Common myeloid progenitor, CD34-positive (primary cell): Measurements from ENCODE around the gene BOLA2.
"Not testable (repeated sequence)": the region's sequence is repeated elsewhere in the genome, so short reads cannot be mapped to it uniquely, and the experiment has no call there.

Experiments
- CTCF ChIA-PET: fragments of 350-600 bp; sonication (Branson Sonifier 250); formaldehyde crosslinking; loops from one replicate; lab custom pipeline; 2021; ENCODE audit warnings: antibody characterized with exemption; lab: Charles Lee
- POLR2A ChIA-PET: fragments of 350-600 bp; sonication (Branson Sonifier 250); formaldehyde crosslinking; loops from one replicate; lab custom pipeline; 2021; ENCODE audit warnings: antibody characterized with exemption; lab: Charles Lee
- DNase-seq, 3 donors: peaks; one replicate each; pipeline versions ENCODE4 v3.0.0 to v3.0.0-alpha.2; 2013
- H3K27ac ChIP-seq, 2 experiments: 1 replicate in 1 of 2; 2 replicates in 1 of 2; pipeline ENCODE4 v1.7.0; 2013; ENCODE audit warnings: inconsistent platforms in 2 of 2, low read length in 2 of 2, mild to moderate bottlenecking in 2 of 2, low read depth in 1 of 2, moderate library complexity in 1 of 2; ENCODE audit not compliant: severe bottlenecking in 2 of 2, insufficient read depth in 1 of 2, poor library complexity in 1 of 2
- H3K27me3 ChIP-seq, 5 experiments: replicated peaks in 2 of 5; 1 replicate in 3 of 5; 2 replicates in 2 of 5; pipeline versions ENCODE4 v1.6.1 to v1.7.0; 2013; ENCODE audit warnings: low read length in 4 of 5, mild to moderate bottlenecking in 2 of 5, moderate library complexity in 2 of 5, inconsistent platforms in 1 of 5; ENCODE audit not compliant: insufficient read depth in 5 of 5, control insufficient read depth in 4 of 5
- H3K36me3 ChIP-seq, 4 experiments: 1 replicate in 2 of 4; 2 replicates in 2 of 4; pipeline versions ENCODE4 v1.6.1 to v1.7.0; 2013; ENCODE audit warnings: low read length in 3 of 4, control low read depth in 1 of 4, mild to moderate bottlenecking in 1 of 4; ENCODE audit not compliant: control insufficient read depth in 4 of 4, insufficient read depth in 4 of 4
- H3K4me1 ChIP-seq, 4 experiments: 1 replicate in 3 of 4; 2 replicates in 1 of 4; pipeline versions ENCODE4 v1.6.1 to v1.7.1; 2013; ENCODE audit warnings: low read length in 3 of 4, mild to moderate bottlenecking in 3 of 4, control low read depth in 1 of 4, inconsistent platforms in 1 of 4, moderate library complexity in 1 of 4; ENCODE audit not compliant: control insufficient read depth in 4 of 4, insufficient read depth in 4 of 4; ENCODE audit errors: control extremely low read depth in 1 of 4
- H3K4me3 ChIP-seq, 7 experiments: 1 replicate in 4 of 7; 2 replicates in 3 of 7; pipeline versions ENCODE4 v1.5.1 to v1.7.0; 2013; ENCODE audit warnings: mild to moderate bottlenecking in 7 of 7, low read length in 6 of 7, moderate library complexity in 6 of 7, inconsistent platforms in 2 of 7, low read depth in 2 of 7, control low read depth in 1 of 7; ENCODE audit not compliant: insufficient read depth in 4 of 7, control insufficient read depth in 1 of 7; ENCODE audit errors: extremely low read depth in 1 of 7
- H3K9me3 ChIP-seq, 5 experiments: 1 replicate in 4 of 5; 2 replicates in 1 of 5; pipeline versions ENCODE4 v1.6.1 to v1.7.1; 2013; ENCODE audit warnings: low read length in 4 of 5, mild to moderate bottlenecking in 2 of 5, inconsistent platforms in 1 of 5, low read depth in 1 of 5, moderate library complexity in 1 of 5; ENCODE audit not compliant: control insufficient read depth in 4 of 5, insufficient read depth in 2 of 5; ENCODE audit errors: control extremely low read depth in 1 of 5
- WGBS: methylation state at CpG from one replicate; pipeline ENCODE4 v1.1.5; 2013; ENCODE audit not compliant: insufficient coverage; 5-methylcytosine and 5-hydroxymethylcytosine counted together

BOLA2 gene

GRCh38 chr16:29460647-29461030, 6.5 kb upstream of the BOLA2 start:
- POLR2A ChIA-PET, H3K27me3 ChIP-seq, H3K36me3 ChIP-seq, H3K27ac ChIP-seq, DNase-seq, CTCF ChIA-PET, H3K4me3 ChIP-seq, H3K9me3 ChIP-seq, H3K4me1 ChIP-seq: not testable (repeated sequence)
- WGBS: no CpG with 5 or more reads among the region's 9 CpGs

- WGBS: no CpG with 5 or more reads among the region's 13 CpGs
- H3K9me3 ChIP-seq, CTCF ChIA-PET, H3K27ac ChIP-seq, POLR2A ChIA-PET, H3K4me1 ChIP-seq, H3K36me3 ChIP-seq, H3K27me3 ChIP-seq, DNase-seq, H3K4me3 ChIP-seq: not testable (repeated sequence)
These were observed 5.8 kb upstream of the BOLA2 start, which contains the start of gene SULT1A4 for GRCh38 chr16:29459706-29460646. Gene SULT1A4 (plus strand): TSS chr16:29459913. CDS start chr16:29461386, 1,473 bp downstream.

GRCh38 chr16:29457660-29458059, 3.5 kb upstream of the BOLA2 start:
- H3K27me3 ChIP-seq, CTCF ChIA-PET, H3K9me3 ChIP-seq, POLR2A ChIA-PET, H3K4me1 ChIP-seq, DNase-seq, H3K36me3 ChIP-seq, H3K4me3 ChIP-seq, H3K27ac ChIP-seq: not testable (repeated sequence)
- no CpG with 5 or more reads among the region's 2 CpGs for WGBS

GRCh38 chr16:29454828-29455227, 677 bp upstream of the BOLA2 start:
- H3K36me3 ChIP-seq, POLR2A ChIA-PET, DNase-seq, H3K27me3 ChIP-seq, H3K4me1 ChIP-seq, H3K4me3 ChIP-seq, CTCF ChIA-PET, H3K27ac ChIP-seq, H3K9me3 ChIP-seq: not testable (repeated sequence)
- no CpG with 5 or more reads among the region's 29 CpGs for WGBS

- H3K9me3 ChIP-seq, H3K27ac ChIP-seq, H3K4me1 ChIP-seq, H3K4me3 ChIP-seq, DNase-seq, H3K27me3 ChIP-seq, POLR2A ChIA-PET, H3K36me3 ChIP-seq, CTCF ChIA-PET: not testable (repeated sequence)
- WGBS: no CpG with 5 or more reads among the region's 21 CpGs
These were observed 397 bp downstream of the BOLA2 start for GRCh38 chr16:29453754-29454153.

GRCh38 chr16:29425390-29425789, 28.8 kb downstream of the BOLA2 start:
- H3K4me1 ChIP-seq, H3K27me3 ChIP-seq, DNase-seq, H3K9me3 ChIP-seq, H3K4me3 ChIP-seq, H3K27ac ChIP-seq, POLR2A ChIA-PET, H3K36me3 ChIP-seq, CTCF ChIA-PET: not testable (repeated sequence)
- no CpG with 5 or more reads among the region's 3 CpGs for WGBS

GRCh38 chr16:29423587-29423986, 30.6 kb downstream of the BOLA2 start:
- H3K4me1 ChIP-seq, H3K4me3 ChIP-seq, DNase-seq, H3K27me3 ChIP-seq, POLR2A ChIA-PET, H3K27ac ChIP-seq, H3K9me3 ChIP-seq, H3K36me3 ChIP-seq, CTCF ChIA-PET: not testable (repeated sequence)
- no CpG with 5 or more reads among the region's 2 CpGs for WGBS
